ENCODE measurements around the gene MPHOSPH9. TPM values are rescaled to one million over a fixed set of nuclear protein-coding genes. Genes with fewer than 3 reads are reported as not detected.

Gene MPHOSPH9
- total RNA-seq, 2 donors from 2014 or later, result 68.4 to 85.3 TPM

DNA sequence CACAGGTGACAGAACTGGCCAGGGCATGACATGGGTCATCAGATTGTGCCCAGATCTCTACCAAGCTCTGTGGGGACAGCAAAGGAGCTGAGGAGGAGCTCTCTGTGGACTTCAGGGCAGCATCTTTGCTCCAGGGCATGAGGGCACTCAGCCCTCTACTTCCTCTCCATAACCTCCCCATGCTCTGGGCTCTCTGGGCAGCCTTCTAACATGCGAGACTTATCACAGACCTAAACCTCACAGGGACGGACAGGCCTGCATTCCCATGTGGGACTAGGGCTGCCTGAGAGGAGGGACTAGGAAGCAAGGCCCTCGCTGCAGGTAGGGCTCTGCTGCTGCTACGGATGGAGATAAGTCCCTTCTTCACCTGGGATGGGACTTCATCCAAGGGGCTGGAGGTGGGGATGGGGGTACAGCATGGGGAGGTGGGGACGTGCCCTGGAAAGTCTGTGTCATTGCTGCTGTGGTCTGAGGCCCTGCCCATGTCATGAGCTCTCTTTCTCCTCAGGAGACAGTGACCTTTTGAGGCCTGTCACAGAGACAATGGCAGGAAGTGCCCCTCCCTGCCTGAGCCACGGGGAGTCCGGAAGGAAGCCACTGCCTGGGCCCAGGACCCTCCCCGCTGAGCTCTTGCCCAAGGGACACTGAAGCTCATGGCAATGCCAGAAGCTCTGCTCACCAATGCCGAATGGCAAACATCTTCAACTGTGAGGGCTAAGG, 126.1 kb downstream of the MPHOSPH9 start:
- H3K36me3 ChIP-seq (ENCODE audit: control insufficient read depth, insufficient read depth, low read length), result no peaks in the 10 kb centered on the region
- peaks cover 18% of the 10 kb centered on the region for H3K4me1 ChIP-seq (ENCODE audit: control insufficient read depth, insufficient read depth, low read length)
- H3K27ac ChIP-seq (ENCODE audit: low read depth, low read length), result no peak overlapping the region
- DNase-seq, result peak; percentile 75
- no peak overlapping the region for H3K4me3 ChIP-seq (ENCODE audit: low read length)
- no peaks in the 10 kb centered on the region for H3K27me3 ChIP-seq (ENCODE audit: control insufficient read depth, insufficient read depth, low read length, poor library complexity, severe bottlenecking)
- Mint-ChIP-seq H3K36me3 (ENCODE audit: low read depth) (peaks cover 2% of the 10 kb centered on the region), H3K9me3 (no peaks in the 10 kb centered on the region), H3K27me3 (ENCODE audit: insufficient read depth) (no peaks in the 10 kb centered on the region), H3K4me1 (peaks cover 65% of the 10 kb centered on the region), H3K27ac (peak overlapping the region; percentile 45), H3K4me3 (no peak overlapping the region)
- 55 to 71% methylated on average over 2 to 9 of the region's 9 CpGs for WGBS, 2 experiments (ENCODE audit: insufficient coverage in 1 of 2, insufficient read length in 1 of 2)
- H3K9ac ChIP-seq (ENCODE audit: extremely low read depth, low read length, poor library complexity, severe bottlenecking), result no peak overlapping the region
- no peaks in the 10 kb centered on the region for H3K9me3 ChIP-seq (ENCODE audit: control insufficient read depth, low read length)
- TF ChIP-seq, protein P1, sequence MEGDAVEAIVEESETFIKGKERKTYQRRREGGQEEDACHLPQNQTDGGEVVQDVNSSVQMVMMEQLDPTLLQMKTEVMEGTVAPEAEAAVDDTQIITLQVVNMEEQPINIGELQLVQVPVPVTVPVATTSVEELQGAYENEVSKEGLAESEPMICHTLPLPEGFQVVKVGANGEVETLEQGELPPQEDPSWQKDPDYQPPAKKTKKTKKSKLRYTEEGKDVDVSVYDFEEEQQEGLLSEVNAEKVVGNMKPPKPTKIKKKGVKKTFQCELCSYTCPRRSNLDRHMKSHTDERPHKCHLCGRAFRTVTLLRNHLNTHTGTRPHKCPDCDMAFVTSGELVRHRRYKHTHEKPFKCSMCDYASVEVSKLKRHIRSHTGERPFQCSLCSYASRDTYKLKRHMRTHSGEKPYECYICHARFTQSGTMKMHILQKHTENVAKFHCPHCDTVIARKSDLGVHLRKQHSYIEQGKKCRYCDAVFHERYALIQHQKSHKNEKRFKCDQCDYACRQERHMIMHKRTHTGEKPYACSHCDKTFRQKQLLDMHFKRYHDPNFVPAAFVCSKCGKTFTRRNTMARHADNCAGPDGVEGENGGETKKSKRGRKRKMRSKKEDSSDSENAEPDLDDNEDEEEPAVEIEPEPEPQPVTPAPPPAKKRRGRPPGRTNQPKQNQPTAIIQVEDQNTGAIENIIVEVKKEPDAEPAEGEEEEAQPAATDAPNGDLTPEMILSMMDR (conservative IDR thresholded peaks at IDR 0.05), result no peak

DNA sequence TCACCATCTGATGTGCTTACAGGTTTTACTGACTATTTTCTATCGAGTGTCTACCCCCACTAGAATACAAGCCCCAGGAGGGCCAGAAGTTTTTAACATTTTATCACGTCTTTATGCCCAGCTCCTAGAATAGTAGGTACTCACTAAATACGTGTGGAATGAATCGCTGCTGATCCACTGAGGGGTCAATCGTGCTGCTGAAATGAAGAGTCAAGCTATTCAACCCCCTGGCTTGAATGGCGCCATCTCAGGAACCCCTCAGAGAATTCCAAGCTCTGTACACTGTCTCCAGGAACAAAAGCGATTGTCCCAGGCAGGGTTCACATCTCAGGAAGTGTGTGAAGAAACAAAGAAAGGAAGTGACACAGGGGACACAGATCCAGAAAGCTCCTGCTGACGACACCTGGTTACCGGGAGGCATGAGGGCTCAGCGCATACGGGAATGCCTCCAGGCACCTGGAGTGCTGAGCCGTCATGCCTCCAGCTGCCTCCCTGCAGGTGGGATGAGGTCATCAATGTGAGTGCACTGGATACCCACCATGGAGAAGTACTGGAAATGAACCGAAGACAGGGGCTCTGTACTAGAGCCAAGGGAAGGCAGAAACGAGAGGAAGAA, 127.6 kb downstream of the MPHOSPH9 start:
- WGBS, 2 experiments (ENCODE audit: insufficient coverage in 1 of 2, insufficient read length in 1 of 2), result 71 to 87% methylated on average over 10 to 14 of the region's 14 CpGs
- H3K27me3 ChIP-seq (ENCODE audit: control insufficient read depth, insufficient read depth, low read length, poor library complexity, severe bottlenecking), result no peaks in the 10 kb centered on the region
- no peaks in the 10 kb centered on the region for H3K9me3 ChIP-seq (ENCODE audit: control insufficient read depth, low read length)
- peaks cover 66% of the 10 kb centered on the region for H3K4me1 Mint-ChIP-seq
- peak overlapping the region; percentile 19 for H3K4me3 Mint-ChIP-seq
- no peaks in the 10 kb centered on the region for H3K27me3 Mint-ChIP-seq (ENCODE audit: insufficient read depth)
- H3K4me3 ChIP-seq (ENCODE audit: low read length), result no peak overlapping the region
- peaks cover 2% of the 10 kb centered on the region for H3K36me3 Mint-ChIP-seq (ENCODE audit: low read depth)
- TF ChIP-seq, protein P1 (conservative IDR thresholded peaks at IDR 0.05), result no peak
- no peak overlapping the region for H3K9ac ChIP-seq (ENCODE audit: extremely low read depth, low read length, poor library complexity, severe bottlenecking)
- peaks cover 18% of the 10 kb centered on the region for H3K4me1 ChIP-seq (ENCODE audit: control insufficient read depth, insufficient read depth, low read length)
- H3K27ac Mint-ChIP-seq, result peak overlapping the region; percentile 74
- DNase-seq, result peak; percentile 82
- no peaks in the 10 kb centered on the region for H3K36me3 ChIP-seq (ENCODE audit: control insufficient read depth, insufficient read depth, low read length)
- no peak overlapping the region for H3K27ac ChIP-seq (ENCODE audit: low read depth, low read length)
- no peaks in the 10 kb centered on the region for H3K9me3 Mint-ChIP-seq

DNA sequence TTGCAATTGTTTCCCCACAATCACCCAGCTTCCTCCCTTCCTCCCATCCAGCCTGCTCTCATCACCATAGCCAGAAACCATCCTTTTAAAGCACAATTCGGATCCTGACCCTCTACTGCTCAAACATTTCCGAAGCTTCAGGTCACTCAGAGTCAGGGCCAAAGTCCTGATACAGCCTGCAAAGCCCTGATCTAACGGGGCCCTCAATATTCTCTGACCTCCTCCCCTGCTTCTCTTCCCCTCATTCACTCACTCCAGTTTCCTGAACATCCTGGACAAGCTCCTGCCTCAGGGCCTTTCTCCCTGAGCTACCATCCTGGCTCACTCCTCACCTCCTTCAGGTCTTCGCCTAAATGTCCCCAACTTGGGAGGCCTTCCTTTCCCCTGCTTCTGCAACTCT, 128.1 kb downstream of the MPHOSPH9 start:
- Mint-ChIP-seq H3K4me3 (peak overlapping the region; percentile 19), H3K36me3 (ENCODE audit: low read depth) (peaks cover 2% of the 10 kb centered on the region), H3K27ac (peak overlapping the region; percentile 74), H3K4me1 (peaks cover 66% of the 10 kb centered on the region), H3K9me3 (no peaks in the 10 kb centered on the region), H3K27me3 (ENCODE audit: insufficient read depth) (no peaks in the 10 kb centered on the region)
- TF ChIP-seq, protein P1 (conservative IDR thresholded peaks at IDR 0.05), result no peak
- no peak overlapping the region for H3K4me3 ChIP-seq (ENCODE audit: low read length)
- H3K9me3 ChIP-seq (ENCODE audit: control insufficient read depth, low read length), result no peaks in the 10 kb centered on the region
- no peak overlapping the region for H3K9ac ChIP-seq (ENCODE audit: extremely low read depth, low read length, poor library complexity, severe bottlenecking)
- peak; percentile 74 for DNase-seq
- H3K36me3 ChIP-seq (ENCODE audit: control insufficient read depth, insufficient read depth, low read length), result no peaks in the 10 kb centered on the region
- 76% methylated on average over 4 of the region's 4 CpGs; no CpG with 5 or more reads in 1 of the 2 experiments for WGBS, 2 experiments (ENCODE audit: insufficient coverage in 1 of 2, insufficient read length in 1 of 2)
- peaks cover 18% of the 10 kb centered on the region for H3K4me1 ChIP-seq (ENCODE audit: control insufficient read depth, insufficient read depth, low read length)
- no peaks in the 10 kb centered on the region for H3K27me3 ChIP-seq (ENCODE audit: control insufficient read depth, insufficient read depth, low read length, poor library complexity, severe bottlenecking)
- H3K27ac ChIP-seq (ENCODE audit: low read depth, low read length), result no peak overlapping the region

Other genes with a start within 250 kb of the MPHOSPH9 start
- 10 to 100 TPM in 1 of 2 donors, 1 to 10 TPM in 1; 3.2 to 13.4 TPM for gene PITPNM2, start 82.1 kb downstream of the MPHOSPH9 start, total RNA-seq
- gene MTRFR, start 295 bp upstream of the MPHOSPH9 start, total RNA-seq, result 10 to 100 TPM; 16.2 to 19.3 TPM
- gene CDK2AP1, start 38.7 kb upstream of the MPHOSPH9 start, total RNA-seq, result 100 to 1,000 TPM; 102 to 127 TPM
- gene SBNO1, start 131.7 kb upstream of the MPHOSPH9 start, total RNA-seq, result 10 to 100 TPM; 44.5 to 44.7 TPM
- gene KMT5A, start 151.0 kb upstream of the MPHOSPH9 start, total RNA-seq, result 10 to 100 TPM; 43.1 to 44.5 TPM
- 1 to 10 TPM; 2.6 TPM for gene RILPL2, start 203.5 kb upstream of the MPHOSPH9 start, total RNA-seq
- 10 to 100 TPM; 17.9 to 24.9 TPM for gene SNRNP35, start 225.0 kb upstream of the MPHOSPH9 start, total RNA-seq

Measured in endodermal cell (in vitro differentiated cells).